Measurements from ENCODE around the gene SH3GL1. TPM values are rescaled to one million over a fixed set of nuclear protein-coding genes. Genes with fewer than 3 reads are reported as not detected.

SH3GL1 gene
- total and polyA plus RNA-seq, 9 of the 15 experiments (the other 6 are each of a cell fraction or from before 2014, with no cell fraction given), result 1.7 to 75.3 (median 25.7) TPM

- in situ Hi-C loops (cut with MboI), result no loop called here
- H2AFZ ChIP-seq (ENCODE audit: low read depth, low read length), result no peak overlapping the region
- H3K9me3 ChIP-seq (replicated peaks; ENCODE audit: control insufficient read depth, insufficient read depth, low read depth, low read length), result no peaks in the 10 kb centered on the region
- TF ChIP-seq RBFOX2 (IDR thresholded peaks at IDR 0.05; ENCODE audit: low read depth, low read length), result peak; percentile 30; the same call in 1 of the 2 replicates
- no peak for TF ChIP-seq ZNF184 (CRISPR knock-in tag; IDR thresholded peaks at IDR 0.05)
- ChIA-PET POLR2A (interaction anchor here (0.7 to 5.7 kb wide), 6 partner anchors 9 to 136 kb away, joined by 3 to 37 read pairs (median 3); no protein-coding TSS in a partner anchor), CTCF (ENCODE audit: low intra/inter-chr PET ratio) (interaction anchor here (1.5 kb wide), 1 partner anchor 130 kb away, joined by 3 read pairs; no protein-coding TSS in a partner anchor)
- H3K4me1 ChIP-seq (replicated peaks in 1 of 2; ENCODE audit: control insufficient read depth in 2 of 2, insufficient read depth in 2 of 2, low read length in 2 of 2), result peaks cover 30 to 33% of the 10 kb centered on the region in 2 experiments
- peaks cover 5% of the 10 kb centered on the region for H3K9me1 ChIP-seq (ENCODE audit: control insufficient read depth, insufficient read depth, low read length)
- no peak for FAIRE-seq
- 87% methylated on average over 15 of the region's 15 CpGs for WGBS (ENCODE audit: insufficient coverage, low coverage, missing lambda C conversion rate)
- H3K27ac ChIP-seq (ENCODE audit: extremely low read depth, low read depth, low read length), result no peak overlapping the region
- peaks cover 46% of the 10 kb centered on the region; the same call in 2 of the 3 replicates for H3K36me3 ChIP-seq (ENCODE audit: control insufficient read depth, insufficient read depth, low read length)
- peaks cover 38% of the 10 kb centered on the region for H4K20me1 ChIP-seq (replicated peaks; ENCODE audit: control insufficient read depth, insufficient read depth, low read length)
- peak overlapping the region in 1 of 2 experiments; percentile 82; a peak in 2 of 4 replicates for H3K9ac ChIP-seq (ENCODE audit: insufficient read depth in 1 of 2, low read depth in 2 of 2, low read length in 2 of 2)
- no peak overlapping the region for H3K4me3 ChIP-seq
- no TSS peak for BruUV-seq (replicated peaks)
- intact Hi-C loops (cut with micrococcal nuclease), result no loop called here
- DNase-seq (ENCODE audit: extremely low read depth in 1 of 4, low spot score in 3 of 4), result no peak
- H3K79me2 ChIP-seq (ENCODE audit: control insufficient read depth, insufficient read depth, low read length), result peaks cover 88% of the 10 kb centered on the region
- no peak overlapping the region for H3K4me2 ChIP-seq (ENCODE audit: insufficient read depth, low read length)
- no peak for ATAC-seq
- no peaks in the 10 kb centered on the region for H3K27me3 ChIP-seq (ENCODE audit: control insufficient read depth in 2 of 2, insufficient read depth in 2 of 2, low read length in 2 of 2)
Measured at GRCh38 chr19:4396949-4397783, 3.2 kb downstream of the SH3GL1 start.

GRCh38 chr19:4393947-4394590, 6.3 kb downstream of the SH3GL1 start:
- no peaks in the 10 kb centered on the region for H3K27me3 ChIP-seq (ENCODE audit: control insufficient read depth in 2 of 2, insufficient read depth in 2 of 2, low read length in 2 of 2)
- intact Hi-C loops (cut with micrococcal nuclease) (no loop called here), in situ Hi-C loops (cut with MboI) (no loop called here)
- peaks cover 99% of the 10 kb centered on the region for H3K79me2 ChIP-seq (ENCODE audit: control insufficient read depth, insufficient read depth, low read length)
- ChIA-PET CTCF (ENCODE audit: low intra/inter-chr PET ratio) (no interaction called here), POLR2A (interaction anchor here (0.6 to 5.7 kb wide), 8 partner anchors 10 to 107 kb away, joined by 3 to 37 read pairs (median 3); no protein-coding TSS in a partner anchor)
- no peak for FAIRE-seq
- H3K27ac ChIP-seq (ENCODE audit: extremely low read depth, low read depth, low read length), result peak overlapping the region; percentile 5; the same call in 2 of the 3 replicates
- H3K9me3 ChIP-seq (replicated peaks; ENCODE audit: control insufficient read depth, insufficient read depth, low read depth, low read length), result no peaks in the 10 kb centered on the region
- no TSS peak for BruUV-seq (replicated peaks)
- peak overlapping the region; percentile 34 to 83; a peak in 2 of 4 replicates for H3K9ac ChIP-seq (ENCODE audit: insufficient read depth in 1 of 2, low read depth in 2 of 2, low read length in 2 of 2)
- H4K20me1 ChIP-seq (replicated peaks; ENCODE audit: control insufficient read depth, insufficient read depth, low read length), result peaks cover 63% of the 10 kb centered on the region
- WGBS (ENCODE audit: insufficient coverage, low coverage, missing lambda C conversion rate), result 74% methylated on average over 8 of the region's 8 CpGs
- H3K9me1 ChIP-seq (ENCODE audit: control insufficient read depth, insufficient read depth, low read length), result peaks cover 11% of the 10 kb centered on the region
- peaks cover 41 to 50% of the 10 kb centered on the region in 2 experiments for H3K4me1 ChIP-seq (replicated peaks in 1 of 2; ENCODE audit: control insufficient read depth in 2 of 2, insufficient read depth in 2 of 2, low read length in 2 of 2)
- no peak for DNase-seq (ENCODE audit: extremely low read depth in 1 of 4, low spot score in 3 of 4)
- no peak overlapping the region for H3K4me3 ChIP-seq
- TF ChIP-seq HMBOX1 (IDR thresholded peaks at IDR 0.05) (0 out of 2 replicates have a peak, but pooled peaks have one; percentile 15), KAT8 (IDR thresholded peaks at IDR 0.05; ENCODE audit: low read depth) (no peak)
- H2AFZ ChIP-seq (ENCODE audit: low read depth, low read length), result no peak overlapping the region
- ATAC-seq, result peak; percentile 13; the same call in 1 of the 3 replicates
- peaks cover 75% of the 10 kb centered on the region for H3K36me3 ChIP-seq (ENCODE audit: control insufficient read depth, insufficient read depth, low read length)
- H3K4me2 ChIP-seq (ENCODE audit: insufficient read depth, low read length), result peak overlapping the region; percentile 38

All from K562 (cell line).